ENCODE data around the gene SALL1.

SALL1 gene

GRCh38 chr16:51156807-51157200 lies 5.7 kb upstream of the SALL1 start:
- no peak for DNase-seq (ENCODE audit: low read depth)

DNA sequence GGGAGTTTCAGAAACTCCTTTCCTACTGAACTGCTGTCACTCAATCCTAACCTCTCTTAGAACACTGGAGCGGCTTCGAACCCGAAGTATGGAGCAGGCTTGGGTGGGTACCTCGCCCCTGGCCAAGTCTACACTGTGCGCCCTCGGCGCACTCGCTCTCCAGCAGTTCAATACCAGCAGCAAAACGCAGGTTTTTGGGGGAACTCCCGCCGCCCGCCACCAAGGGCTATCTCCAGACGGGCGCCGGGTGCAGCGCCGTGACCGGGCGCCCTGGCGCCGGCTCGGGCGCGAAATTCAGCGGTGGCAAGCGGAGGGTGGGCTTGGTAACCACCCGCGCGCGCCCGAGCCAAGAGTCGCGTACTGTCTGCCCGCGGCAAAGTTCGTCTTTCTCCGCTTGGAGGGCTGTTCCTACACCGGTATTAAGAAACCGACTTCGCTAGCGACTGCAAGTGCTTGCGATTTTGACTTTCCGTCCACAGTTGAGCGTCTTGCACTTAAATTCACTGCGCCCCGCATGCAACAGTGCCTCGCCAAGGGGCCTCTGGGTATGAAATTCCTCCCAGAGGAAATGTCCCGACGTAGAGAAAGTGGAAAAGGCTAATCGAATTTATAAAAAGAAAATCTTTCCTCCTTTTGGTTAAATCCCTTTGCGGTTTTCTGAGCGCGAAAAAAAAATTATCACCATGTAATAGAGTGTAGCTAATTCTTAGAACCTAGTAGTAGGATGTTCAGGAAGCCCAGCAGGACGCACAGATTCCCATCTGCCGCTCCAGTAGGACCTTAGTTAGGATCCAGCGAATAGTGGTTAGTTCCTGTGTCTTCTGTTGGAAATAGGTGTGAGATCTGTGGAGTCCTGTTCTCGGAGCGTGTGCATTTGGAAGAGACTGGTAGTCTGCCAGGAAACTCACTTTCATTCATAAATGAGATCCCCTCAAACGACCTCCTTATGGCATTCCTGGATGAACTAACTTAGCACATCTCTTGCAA lies 5.0 kb upstream of the SALL1 start:
- DNase-seq (ENCODE audit: low read depth) = no peak

DNA sequence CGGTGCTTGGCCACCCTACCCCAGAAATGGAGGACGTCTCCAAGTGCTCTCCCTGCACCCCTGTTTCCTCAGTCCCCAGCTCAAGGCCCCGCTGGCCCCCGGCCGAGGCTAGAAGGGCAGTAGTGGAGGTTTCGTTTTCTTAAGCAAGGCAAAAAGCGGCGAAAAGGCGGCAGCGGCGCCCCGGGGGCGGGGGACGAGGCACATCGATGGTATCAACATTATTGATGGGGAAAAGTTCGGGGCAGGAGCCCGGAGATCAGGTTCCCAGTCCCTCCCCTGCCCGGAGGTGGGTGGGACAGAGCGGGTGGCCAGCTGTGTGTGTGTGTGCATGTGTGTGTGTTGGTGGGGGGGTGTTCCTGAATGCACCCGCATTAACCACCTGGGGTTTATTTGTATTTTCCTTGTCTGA lies 4.1 kb upstream of the SALL1 start:
- DNase-seq (ENCODE audit: low read depth) = no peak

GRCh38 chr16:51154271-51155171 lies 3.5 kb upstream of the SALL1 start:
- DNase-seq (ENCODE audit: low read depth) = no peak

DNA sequence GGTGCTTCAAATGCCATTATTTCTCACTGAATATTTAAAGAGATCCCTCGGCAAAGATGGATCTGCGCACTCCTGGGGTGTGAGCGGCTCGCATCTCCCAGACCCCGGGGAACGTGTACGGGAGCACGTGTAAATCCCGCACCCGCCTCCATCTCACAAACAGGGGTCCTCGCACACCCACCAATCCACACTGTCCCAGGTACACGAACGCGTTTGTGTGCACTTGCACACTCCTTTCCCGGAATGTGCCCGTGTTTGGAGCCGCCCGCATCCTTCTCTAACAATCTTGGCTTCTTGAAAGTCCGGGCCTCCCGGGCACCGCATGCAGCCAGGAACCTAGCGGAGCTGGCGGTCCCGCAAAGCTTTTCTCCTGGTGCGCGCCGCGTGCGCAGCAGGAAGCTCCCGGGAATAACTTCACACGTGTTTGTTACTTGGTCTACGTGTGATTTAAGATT lies 2.5 kb upstream of the SALL1 start:
- DNase-seq (ENCODE audit: low read depth) = no peak

DNA sequence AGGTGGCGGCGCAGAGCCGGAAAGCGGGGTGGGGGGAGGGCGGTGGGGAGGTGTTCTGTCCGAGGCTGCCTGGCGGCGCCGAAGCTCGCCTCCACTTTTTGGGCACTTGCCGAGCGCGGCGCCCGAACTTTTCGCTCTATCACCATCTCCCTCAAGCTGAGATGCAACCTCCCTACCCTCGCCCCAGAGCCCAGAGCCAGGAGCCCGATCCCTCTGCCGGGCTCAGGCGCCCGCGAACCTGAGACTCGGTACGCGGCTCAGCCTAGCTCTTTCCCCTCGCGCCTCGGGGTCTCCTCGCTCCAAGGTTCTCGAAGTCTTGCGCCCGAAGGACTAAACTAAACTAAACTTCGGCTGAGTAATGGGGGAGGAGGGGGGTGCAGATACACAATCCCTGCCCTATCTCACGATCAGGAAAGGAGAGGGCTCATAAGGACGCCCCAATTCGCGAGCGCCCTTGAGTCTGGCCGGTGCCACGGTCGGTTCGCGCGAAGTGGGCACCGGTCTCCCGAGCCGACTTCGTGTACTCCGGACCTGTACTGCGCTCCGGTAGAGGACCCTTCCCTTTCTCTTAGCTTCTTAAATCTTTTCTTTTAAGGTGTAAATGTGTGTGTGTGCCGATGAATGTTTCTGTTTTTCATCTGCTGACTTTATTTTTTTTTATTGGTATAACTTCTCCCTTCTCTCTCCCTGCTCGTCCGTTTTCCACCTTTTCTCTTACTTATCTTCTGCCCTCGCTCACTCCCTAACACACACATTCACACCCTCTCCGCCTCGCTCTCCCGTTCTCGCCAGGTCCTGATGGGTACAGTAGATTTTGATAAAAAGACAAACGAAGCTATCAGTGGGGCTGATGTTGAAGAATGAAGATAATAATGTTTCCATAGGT lies 1.9 kb upstream of the SALL1 start:
- DNase-seq (ENCODE audit: low read depth) = no peak

DNA sequence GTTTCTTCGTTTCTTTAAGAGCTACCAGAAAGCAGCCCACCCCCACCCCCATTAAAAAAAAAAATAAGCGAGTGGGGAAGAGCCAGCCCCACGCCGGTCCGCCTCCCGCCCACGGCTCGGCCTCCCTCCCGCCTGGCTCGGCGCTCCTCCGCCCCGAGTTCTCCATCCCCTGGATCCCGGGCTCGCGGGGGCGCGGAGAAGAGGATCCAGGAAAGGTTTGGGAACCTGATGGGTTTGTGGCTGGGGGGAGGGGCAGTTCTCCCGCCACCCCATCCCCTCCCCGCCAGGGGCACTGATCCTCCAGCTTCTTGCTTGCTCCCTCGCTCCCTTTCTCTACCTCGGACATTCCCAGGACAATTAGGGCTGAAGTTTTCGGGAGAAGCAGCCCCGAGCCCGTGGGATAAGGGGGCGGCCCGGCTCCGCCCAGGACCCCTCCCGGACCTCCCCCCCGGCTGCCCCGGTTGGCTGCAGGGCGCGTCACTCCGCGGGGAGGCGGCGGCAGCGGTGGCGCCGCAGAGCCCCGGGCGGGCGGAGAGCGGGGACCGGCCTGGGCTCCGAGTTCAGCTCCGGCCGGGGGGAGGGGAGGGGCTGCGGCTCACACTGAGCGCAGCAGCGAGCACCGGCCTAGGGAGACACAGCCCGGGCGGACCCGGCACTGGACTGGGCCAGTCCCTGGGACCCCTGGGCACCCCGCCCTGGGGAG lies 1.0 kb upstream of the SALL1 start:
- no peak for DNase-seq (ENCODE audit: low read depth)

DNA sequence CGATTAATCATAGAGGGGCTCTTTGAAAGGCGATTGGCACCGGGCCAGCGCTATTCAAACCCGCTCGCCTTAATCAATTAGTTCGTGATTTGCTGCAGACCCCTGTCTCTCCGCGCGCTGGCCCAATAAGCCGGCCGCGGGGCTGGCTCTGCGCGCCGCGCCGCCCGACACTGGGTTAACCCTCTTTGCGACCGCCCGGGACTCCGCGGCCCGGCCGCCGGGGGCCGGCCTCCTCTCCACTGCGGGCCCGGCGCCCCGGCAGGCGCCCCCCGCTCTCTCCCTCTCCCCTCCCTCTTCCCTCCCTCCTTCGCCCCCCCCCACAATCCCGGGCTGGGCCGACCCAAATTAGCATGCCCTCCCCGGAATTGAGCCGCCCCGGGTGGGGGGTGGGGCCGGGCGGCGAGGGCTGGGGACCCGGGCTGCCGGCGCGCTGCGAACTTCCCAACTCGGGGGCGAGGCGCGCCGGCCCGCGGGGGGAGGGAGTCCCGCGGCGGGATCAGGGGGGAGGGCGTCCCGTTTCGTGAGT lies 428 bp upstream of the SALL1 start:
- no peak for DNase-seq (ENCODE audit: low read depth)

DNA sequence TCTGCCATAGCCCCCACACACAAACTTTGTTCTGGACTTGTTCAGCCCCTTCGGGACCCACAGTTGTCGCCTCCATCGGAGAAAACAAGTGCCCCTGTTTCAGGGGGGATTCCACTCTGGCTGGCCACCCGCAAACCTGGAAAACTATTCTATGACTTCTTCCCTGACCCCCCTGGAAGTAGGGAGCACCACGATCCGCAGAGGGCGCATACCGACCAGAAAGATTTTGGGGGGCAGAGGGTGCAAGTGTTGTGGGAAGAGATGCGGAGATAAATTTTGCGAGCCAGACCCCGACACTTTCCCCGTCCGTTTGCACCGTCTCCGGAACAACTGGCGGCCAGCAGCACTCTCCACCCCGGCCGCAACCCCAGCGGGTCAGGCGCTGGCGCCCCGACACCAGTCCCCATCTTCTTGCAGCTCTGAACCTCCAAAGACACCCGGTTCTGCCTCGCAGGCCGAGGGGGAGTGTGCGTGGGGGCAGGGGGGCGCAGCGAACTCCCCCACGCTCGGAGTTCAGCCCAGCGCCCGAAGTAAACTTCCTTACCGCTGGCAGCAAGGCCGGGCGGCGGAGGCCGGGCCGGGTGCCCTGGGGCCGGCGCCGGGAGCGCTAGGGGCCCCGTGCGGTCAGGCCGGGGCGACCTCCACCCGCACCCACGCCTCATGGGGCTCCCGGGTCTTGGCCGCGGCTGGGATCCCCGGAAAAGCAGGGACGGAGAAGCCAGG lies 744 bp downstream of the SALL1 start:
- DNase-seq (ENCODE audit: low read depth) = no peak

DNA sequence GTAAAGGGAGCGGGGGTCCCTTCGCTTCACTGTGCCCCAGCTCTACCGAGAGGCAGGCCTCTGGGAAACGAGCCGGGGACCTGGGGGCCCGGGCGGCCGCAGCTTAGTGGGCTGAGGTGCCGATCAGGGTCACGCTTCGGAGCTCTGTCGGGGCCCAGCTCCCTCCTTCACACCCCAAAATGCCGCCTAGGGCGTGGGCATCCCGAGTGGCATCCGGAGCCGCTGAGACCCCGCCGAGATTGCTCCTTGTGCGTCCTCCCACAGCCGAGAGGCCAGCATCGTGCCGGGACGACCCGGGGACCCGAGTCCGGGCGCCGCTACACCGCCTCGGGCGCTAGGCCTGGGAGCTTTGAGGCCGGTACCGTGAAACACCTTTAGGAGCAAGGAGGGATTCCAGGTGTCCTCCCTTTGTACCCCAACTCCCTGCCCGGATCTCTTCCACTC lies 1.3 kb downstream of the SALL1 start:
- no peak for DNase-seq (ENCODE audit: low read depth)

DNA sequence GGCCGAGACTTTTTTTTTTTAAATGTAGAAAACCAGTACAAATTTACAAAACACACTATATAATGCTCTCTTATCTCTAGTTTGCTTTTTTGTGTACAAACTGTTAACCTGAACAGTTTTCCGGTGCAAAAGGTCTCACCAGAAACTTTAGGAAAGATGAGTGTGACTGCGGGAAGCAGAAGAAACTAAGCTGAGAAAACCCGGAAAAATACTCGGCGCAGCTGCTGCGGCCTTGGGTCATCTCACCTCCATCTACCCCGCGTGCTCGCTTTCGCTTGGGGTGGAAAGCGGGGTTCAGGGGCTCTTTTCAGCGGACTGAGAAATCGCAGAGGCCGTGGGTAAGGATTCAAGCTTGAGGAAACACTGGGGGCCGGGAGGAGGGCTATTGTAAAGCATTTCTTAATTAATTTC lies 1.8 kb downstream of the SALL1 start:
- DNase-seq (ENCODE audit: low read depth) = no peak

- no peak for DNase-seq (ENCODE audit: low read depth)
Observed at GRCh38 chr16:51148678-51149228, 2.3 kb downstream of the SALL1 start.

- DNase-seq (ENCODE audit: low read depth) = no peak
Observed at GRCh38 chr16:51147776-51148677, 3.0 kb downstream of the SALL1 start.

DNA sequence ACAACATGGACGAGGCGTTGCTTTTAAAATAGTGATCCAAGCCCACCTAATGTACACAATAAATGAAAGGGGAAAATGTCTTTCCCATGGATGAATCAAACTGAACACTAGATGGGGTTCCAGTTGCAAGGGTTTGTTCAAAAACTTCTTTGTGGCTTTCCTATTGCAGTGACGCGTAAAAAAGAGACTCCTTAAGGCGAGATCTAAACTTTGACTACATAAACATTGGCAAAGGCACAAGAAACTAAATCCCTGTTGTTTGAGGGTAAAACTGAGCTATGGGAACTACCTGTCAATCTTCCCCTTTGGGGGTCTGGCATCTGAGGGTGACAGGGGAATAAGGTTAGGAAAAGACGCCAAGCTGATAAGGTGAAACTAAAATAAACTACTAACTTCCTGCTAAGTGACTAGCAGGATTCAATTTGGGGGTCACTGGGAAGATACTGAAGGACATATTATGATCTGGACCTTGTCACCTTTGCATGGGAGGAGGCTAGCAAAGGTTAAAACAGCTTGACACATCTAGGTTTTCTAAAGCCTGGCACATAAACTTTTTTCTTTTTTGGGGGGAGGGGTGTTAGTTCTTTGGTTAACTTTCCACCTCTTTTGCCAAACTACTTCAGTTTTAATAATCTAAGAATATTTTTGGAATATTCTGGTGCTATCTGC lies 4.7 kb downstream of the SALL1 start:
- DNase-seq (ENCODE audit: low read depth) = no peak

GRCh38 chr16:51144203-51144602 lies 6.9 kb downstream of the SALL1 start:
- no peak for DNase-seq (ENCODE audit: low read depth)

DNA sequence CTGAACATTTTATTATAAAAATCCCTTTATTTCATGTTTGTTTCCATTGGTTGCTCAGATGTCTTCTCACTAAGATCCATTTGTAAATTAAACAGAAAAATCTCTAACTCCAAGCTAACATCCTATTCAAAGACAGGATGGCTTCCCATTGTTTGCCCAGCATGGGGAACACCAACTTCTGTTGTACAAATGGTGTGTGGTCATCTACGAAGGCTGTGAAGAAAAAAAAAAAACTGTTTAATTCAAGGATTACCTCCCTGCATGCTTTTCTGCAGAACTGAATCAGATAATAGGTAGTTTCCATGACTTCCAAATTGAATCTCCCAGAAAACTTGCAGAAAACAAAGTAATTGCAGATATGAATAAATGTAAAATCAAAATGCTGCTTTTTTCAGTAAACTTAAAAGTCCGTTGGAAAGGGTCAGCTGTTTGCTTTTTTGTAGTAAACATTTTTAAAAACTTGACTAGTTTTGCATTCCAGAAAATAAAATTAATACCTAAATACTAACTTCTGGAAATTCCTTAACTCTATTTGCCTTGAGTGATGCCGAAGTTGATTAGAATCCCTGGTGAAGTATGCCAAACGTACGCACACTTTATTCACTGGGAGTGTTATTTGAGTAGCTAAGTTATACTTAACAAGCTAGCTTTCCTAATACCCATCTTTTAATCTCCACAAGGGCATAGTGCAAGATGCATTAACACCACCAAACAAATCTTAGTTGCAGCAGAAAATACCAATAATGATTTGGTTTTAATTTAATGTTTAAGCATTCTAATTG lies 7.7 kb downstream of the SALL1 start:
- DNase-seq (ENCODE audit: low read depth) = no peak

DNA sequence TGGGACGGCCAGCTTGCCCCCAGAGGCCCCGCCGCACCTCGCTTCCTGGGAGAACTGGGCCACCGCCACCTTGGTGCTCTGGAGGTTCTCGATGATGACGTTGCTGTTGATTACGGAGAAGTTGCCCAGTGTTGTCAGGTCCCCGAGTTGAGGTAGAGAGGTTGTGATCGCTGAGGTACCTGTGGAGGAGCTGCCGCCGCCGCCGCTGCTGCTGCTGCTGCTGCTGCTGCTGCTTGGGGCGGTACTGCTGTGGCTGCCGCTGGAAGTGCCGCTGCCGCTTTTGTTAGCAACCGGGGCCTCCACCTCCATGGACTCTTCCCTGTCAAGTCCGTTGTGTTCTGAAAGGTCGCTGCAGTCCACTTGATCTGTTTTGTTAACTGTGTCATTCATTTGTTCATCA lies 9.5 kb downstream of the SALL1 start:
- no peak for DNase-seq (ENCODE audit: low read depth)
